GM23338 (cell line): ENCODE results near the gene ING4. TPM values are rescaled to one million over a fixed set of nuclear protein-coding genes. Genes with fewer than 3 reads are reported as not detected.

Experiments used
- ATAC-seq: fragments of 200-7000 bp; cut with Tn5 transposase; 3 replicates; pipeline ENCODE4 v1.9.1; 2020
- DNase-seq: peaks from one replicate; pipeline ENCODE4 v3.0.0-alpha.2; 2015; ENCODE audit warnings: low spot score
- H2AFZ ChIP-seq: fragments of 200-600 bp; sonication (generic); 2 replicates; pipeline ENCODE4 v1.8.0; 2016; ENCODE audit warnings: antibody characterized with exemption, mild to moderate bottlenecking, moderate library complexity
- H3F3A ChIP-seq: fragments of 200-600 bp; sonication (generic); replicated peaks from 2 replicates; pipeline ENCODE4 v1.8.0; 2017; ENCODE audit warnings: antibody characterized with exemption, mixed run types, low read depth
- H3K27ac ChIP-seq: fragments of 200-600 bp; sonication (generic); 2 replicates; pipeline ENCODE4 v1.6.1; 2016; ENCODE audit warnings: low read depth
- H3K27me3 ChIP-seq: fragments of 200-600 bp; sonication (generic); 2 replicates; pipeline ENCODE4 v1.8.0; 2016; ENCODE audit warnings: mild to moderate bottlenecking, mixed run types, moderate library complexity; ENCODE audit not compliant: insufficient read depth
- H3K36me3 ChIP-seq: fragments of 200-600 bp; sonication (generic); 2 replicates; pipeline ENCODE4 v1.8.0; 2016; ENCODE audit warnings: mild to moderate bottlenecking; ENCODE audit not compliant: insufficient read depth
- H3K4me1 ChIP-seq: fragments of 200-600 bp; sonication (generic); 2 replicates; pipeline ENCODE4 v1.8.0; 2016; ENCODE audit warnings: mild to moderate bottlenecking, moderate library complexity; ENCODE audit not compliant: insufficient read depth
- H3K4me2 ChIP-seq: fragments of 200-600 bp; sonication (generic); 2 replicates; pipeline ENCODE4 v1.7.1; 2017; ENCODE audit warnings: mixed run types
- H3K4me3 ChIP-seq: fragments of 200-600 bp; sonication (generic); 2 replicates; pipeline ENCODE4 v1.6.1; 2016; ENCODE audit warnings: mixed run types
- H3K79me2 ChIP-seq: fragments of 200-600 bp; sonication (generic); replicated peaks from 2 replicates; pipeline ENCODE4 v1.8.0; 2017; ENCODE audit warnings: mild to moderate bottlenecking; ENCODE audit not compliant: insufficient read depth
- H3K9me2 ChIP-seq: fragments of 200-600 bp; sonication (generic); 2 replicates; pipeline ENCODE4 v1.8.0; 2017; ENCODE audit not compliant: insufficient read depth
- H4K20me1 ChIP-seq: fragments of 200-600 bp; sonication (generic); replicated peaks from 2 replicates; pipeline ENCODE4 v1.8.0; 2017; ENCODE audit warnings: mild to moderate bottlenecking; ENCODE audit not compliant: insufficient read depth
- H3K27ac Mint-ChIP-seq: 2 replicates; pipeline ENCODE4 v1.8.0; 2020; ENCODE audit warnings: inconsistent platforms, mild to moderate bottlenecking, moderate library complexity, mixed read lengths
- H3K27me3 Mint-ChIP-seq: 3 replicates; pipeline ENCODE4 v1.8.0; 2022; ENCODE audit warnings: low read depth, mild to moderate bottlenecking, moderate library complexity, mixed read lengths, inconsistent platforms; ENCODE audit not compliant: insufficient read depth, poor library complexity
- H3K36me3 Mint-ChIP-seq: 3 replicates; pipeline ENCODE4 v1.8.0; 2021; ENCODE audit warnings: low read depth, mild to moderate bottlenecking, inconsistent platforms, moderate library complexity, mixed read lengths
- H3K4me1 Mint-ChIP-seq: 3 replicates; pipeline ENCODE4 v1.8.0; 2020; ENCODE audit warnings: mild to moderate bottlenecking, inconsistent platforms, mixed read lengths
- H3K4me3 Mint-ChIP-seq: 3 replicates; pipeline ENCODE4 v1.8.0; 2021; ENCODE audit warnings: moderate library complexity, mild to moderate bottlenecking, inconsistent platforms, mixed read lengths
- H3K9me3 Mint-ChIP-seq: 3 replicates; pipeline ENCODE4 v1.8.0; 2020; ENCODE audit warnings: moderate library complexity, mild to moderate bottlenecking, inconsistent platforms, mixed read lengths
- CREB1 ChIP-seq: fragments of 250-450 bp; sonication (Bioruptor Pico); IDR thresholded peaks from 2 replicates; pipeline ENCODE4 v1.5.0; 2020; ENCODE audit warnings: low read depth, mild to moderate bottlenecking, moderate library complexity
- EZH2 ChIP-seq: fragments of 200-600 bp; sonication (generic); IDR thresholded peaks from one replicate; pipeline ENCODE4 v1.8.0; 2017; ENCODE audit warnings: antibody characterized with exemption, mild to moderate bottlenecking, low read depth; ENCODE audit not compliant: unreplicated experiment
- EZH2phosphoT487 ChIP-seq: fragments of 200-600 bp; sonication (generic); IDR thresholded peaks from one replicate; pipeline ENCODE4 v1.8.1; 2018; ENCODE audit warnings: antibody characterized with exemption; ENCODE audit not compliant: unreplicated experiment
- JUNB ChIP-seq: IDR thresholded peaks from one replicate; pipeline ENCODE4 v1.6.1; 2016; ENCODE audit warnings: antibody characterized with exemption; ENCODE audit not compliant: unreplicated experiment
- NANOG ChIP-seq: IDR thresholded peaks from 2 replicates; pipeline ENCODE4 v1.6.1; 2016; ENCODE audit warnings: antibody characterized with exemption, borderline replicate concordance
- POLR2AphosphoS5 ChIP-seq: IDR thresholded peaks from 2 replicates; pipeline ENCODE4 v1.6.1; 2016; ENCODE audit warnings: antibody characterized with exemption, low read depth
- STAT1 ChIP-seq: IDR thresholded peaks from one replicate; pipeline ENCODE4 v1.6.1; 2016; ENCODE audit warnings: antibody characterized with exemption; ENCODE audit not compliant: unreplicated experiment
- ZNF114 ChIP-seq: fragments of 250-450 bp; sonication (Bioruptor Pico); IDR thresholded peaks from 2 replicates; pipeline ENCODE4 v1.5.0; 2020; ENCODE audit warnings: mild to moderate bottlenecking, moderate library complexity
- ZNF331 ChIP-seq: fragments of 250-450 bp; sonication (Bioruptor Pico); IDR thresholded peaks from 2 replicates; pipeline ENCODE4 v1.5.0; 2020; ENCODE audit warnings: low read depth, mild to moderate bottlenecking, moderate library complexity
- polyA plus RNA-seq: library from polyadenylated mRNA; unstranded; fragments of >200 nt; fragmentation: Nextera tagmentation; extraction: Ambion mirVana; gene quantifications from 2 replicates; pipeline ENCODE4 v1.2.1, GENCODE V29; 2016
- total RNA-seq: library from RNA; depleted of rRNA; stranded (reverse); fragments of >200 nt; shearing (Covaris generic); gene quantifications from 2 replicates; pipeline ENCODE4 v1.2.3, GENCODE V29; 2014
- TF ChIP-seq, protein P1 (sequence below): fragments of 250-450 bp; sonication (Bioruptor Pico); IDR thresholded peaks from 2 replicates; pipeline ENCODE4 v1.5.0; 2020; ENCODE audit warnings: mild to moderate bottlenecking, moderate library complexity
- TF ChIP-seq, protein P2 (sequence below), 2 experiments: fragments of 200-600 bp in 1 of 2; sonication (generic) in 1 of 2; conservative IDR thresholded peaks; 2 replicates each; pipeline versions ENCODE4 v1.5.1 to v1.6.1; 2016 to 2017; ENCODE audit warnings: antibody characterized with exemption in 2 of 2, low read depth in 2 of 2, mild to moderate bottlenecking in 2 of 2, moderate library complexity in 1 of 2
- TF ChIP-seq, protein P3 (sequence below): IDR thresholded peaks from one replicate; pipeline ENCODE4 v1.6.1; 2018; ENCODE audit warnings: antibody characterized with exemption; ENCODE audit not compliant: unreplicated experiment
- TF ChIP-seq, protein P4 (sequence below): IDR thresholded peaks from 2 replicates; pipeline ENCODE4 v1.6.1; 2016; ENCODE audit warnings: antibody characterized with exemption

ING4 gene
- total and polyA plus RNA-seq, 2 experiments from 2014 or later, result 22.0 to 29.6 TPM

DNA sequence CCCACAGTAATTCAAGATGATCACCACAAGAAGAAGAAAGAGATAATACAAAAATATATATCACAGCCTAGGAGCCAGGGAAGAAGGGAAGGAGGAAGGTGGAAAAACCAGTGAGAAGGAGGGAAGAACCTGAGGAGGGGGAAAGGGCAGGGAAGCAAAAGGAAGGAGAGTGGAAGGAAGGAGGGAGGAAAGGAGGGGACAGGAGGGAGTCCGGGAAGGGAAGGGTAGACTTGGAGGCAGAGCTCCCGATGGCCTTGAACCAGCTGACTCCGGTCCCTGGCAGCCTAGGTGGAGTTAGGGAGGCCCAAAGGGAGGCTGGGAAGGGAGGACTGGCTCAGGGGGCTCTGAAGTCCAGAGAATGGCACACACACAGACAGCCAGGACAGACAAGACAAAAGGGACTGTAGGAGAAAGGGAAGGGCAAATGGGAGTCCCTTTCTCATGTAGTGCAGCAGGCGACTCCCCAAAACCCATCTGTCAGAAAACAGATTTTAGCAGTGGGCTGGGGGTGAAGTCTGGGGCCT lies 31.0 kb upstream of the ING4 start:
- H3K27me3 Mint-ChIP-seq, result peaks cover 11% of the 10 kb centered on the region
- peaks cover 27% of the 10 kb centered on the region for H3K4me1 Mint-ChIP-seq
- Histone ChIP-seq H2AFZ (no peak overlapping the region), H3F3A (peaks cover 3% of the 10 kb centered on the region; the same call in 1 of the 2 replicates), H3K9me2 (no peaks in the 10 kb centered on the region), H3K79me2 (no peaks in the 10 kb centered on the region; the same call in 1 of the 2 replicates), H3K27ac (no peak overlapping the region), H3K4me3 (no peak overlapping the region), H3K4me1 (peaks cover 15% of the 10 kb centered on the region), H3K27me3 (peaks cover 3% of the 10 kb centered on the region; the same call in 1 of the 2 replicates), H3K36me3 (no peaks in the 10 kb centered on the region), H3K4me2 (no peak overlapping the region), H4K20me1 (no peaks in the 10 kb centered on the region)
- no peak overlapping the region for H3K4me3 Mint-ChIP-seq
- no peaks in the 10 kb centered on the region for H3K9me3 Mint-ChIP-seq
- no peak overlapping the region; the same call in 1 of the 2 replicates for H3K27ac Mint-ChIP-seq
- TF ChIP-seq EZH2 (no peak), EZH2phosphoT487 (no peak), JUNB (no peak), POLR2AphosphoS5 (no peak), STAT1 (no peak), ZNF114 (CRISPR knock-in tag) (no peak), ZNF331 (CRISPR knock-in tag) (no peak), NANOG (no peak), CREB1 (CRISPR knock-in tag) (no peak)
- TF ChIP-seq, protein P1, sequence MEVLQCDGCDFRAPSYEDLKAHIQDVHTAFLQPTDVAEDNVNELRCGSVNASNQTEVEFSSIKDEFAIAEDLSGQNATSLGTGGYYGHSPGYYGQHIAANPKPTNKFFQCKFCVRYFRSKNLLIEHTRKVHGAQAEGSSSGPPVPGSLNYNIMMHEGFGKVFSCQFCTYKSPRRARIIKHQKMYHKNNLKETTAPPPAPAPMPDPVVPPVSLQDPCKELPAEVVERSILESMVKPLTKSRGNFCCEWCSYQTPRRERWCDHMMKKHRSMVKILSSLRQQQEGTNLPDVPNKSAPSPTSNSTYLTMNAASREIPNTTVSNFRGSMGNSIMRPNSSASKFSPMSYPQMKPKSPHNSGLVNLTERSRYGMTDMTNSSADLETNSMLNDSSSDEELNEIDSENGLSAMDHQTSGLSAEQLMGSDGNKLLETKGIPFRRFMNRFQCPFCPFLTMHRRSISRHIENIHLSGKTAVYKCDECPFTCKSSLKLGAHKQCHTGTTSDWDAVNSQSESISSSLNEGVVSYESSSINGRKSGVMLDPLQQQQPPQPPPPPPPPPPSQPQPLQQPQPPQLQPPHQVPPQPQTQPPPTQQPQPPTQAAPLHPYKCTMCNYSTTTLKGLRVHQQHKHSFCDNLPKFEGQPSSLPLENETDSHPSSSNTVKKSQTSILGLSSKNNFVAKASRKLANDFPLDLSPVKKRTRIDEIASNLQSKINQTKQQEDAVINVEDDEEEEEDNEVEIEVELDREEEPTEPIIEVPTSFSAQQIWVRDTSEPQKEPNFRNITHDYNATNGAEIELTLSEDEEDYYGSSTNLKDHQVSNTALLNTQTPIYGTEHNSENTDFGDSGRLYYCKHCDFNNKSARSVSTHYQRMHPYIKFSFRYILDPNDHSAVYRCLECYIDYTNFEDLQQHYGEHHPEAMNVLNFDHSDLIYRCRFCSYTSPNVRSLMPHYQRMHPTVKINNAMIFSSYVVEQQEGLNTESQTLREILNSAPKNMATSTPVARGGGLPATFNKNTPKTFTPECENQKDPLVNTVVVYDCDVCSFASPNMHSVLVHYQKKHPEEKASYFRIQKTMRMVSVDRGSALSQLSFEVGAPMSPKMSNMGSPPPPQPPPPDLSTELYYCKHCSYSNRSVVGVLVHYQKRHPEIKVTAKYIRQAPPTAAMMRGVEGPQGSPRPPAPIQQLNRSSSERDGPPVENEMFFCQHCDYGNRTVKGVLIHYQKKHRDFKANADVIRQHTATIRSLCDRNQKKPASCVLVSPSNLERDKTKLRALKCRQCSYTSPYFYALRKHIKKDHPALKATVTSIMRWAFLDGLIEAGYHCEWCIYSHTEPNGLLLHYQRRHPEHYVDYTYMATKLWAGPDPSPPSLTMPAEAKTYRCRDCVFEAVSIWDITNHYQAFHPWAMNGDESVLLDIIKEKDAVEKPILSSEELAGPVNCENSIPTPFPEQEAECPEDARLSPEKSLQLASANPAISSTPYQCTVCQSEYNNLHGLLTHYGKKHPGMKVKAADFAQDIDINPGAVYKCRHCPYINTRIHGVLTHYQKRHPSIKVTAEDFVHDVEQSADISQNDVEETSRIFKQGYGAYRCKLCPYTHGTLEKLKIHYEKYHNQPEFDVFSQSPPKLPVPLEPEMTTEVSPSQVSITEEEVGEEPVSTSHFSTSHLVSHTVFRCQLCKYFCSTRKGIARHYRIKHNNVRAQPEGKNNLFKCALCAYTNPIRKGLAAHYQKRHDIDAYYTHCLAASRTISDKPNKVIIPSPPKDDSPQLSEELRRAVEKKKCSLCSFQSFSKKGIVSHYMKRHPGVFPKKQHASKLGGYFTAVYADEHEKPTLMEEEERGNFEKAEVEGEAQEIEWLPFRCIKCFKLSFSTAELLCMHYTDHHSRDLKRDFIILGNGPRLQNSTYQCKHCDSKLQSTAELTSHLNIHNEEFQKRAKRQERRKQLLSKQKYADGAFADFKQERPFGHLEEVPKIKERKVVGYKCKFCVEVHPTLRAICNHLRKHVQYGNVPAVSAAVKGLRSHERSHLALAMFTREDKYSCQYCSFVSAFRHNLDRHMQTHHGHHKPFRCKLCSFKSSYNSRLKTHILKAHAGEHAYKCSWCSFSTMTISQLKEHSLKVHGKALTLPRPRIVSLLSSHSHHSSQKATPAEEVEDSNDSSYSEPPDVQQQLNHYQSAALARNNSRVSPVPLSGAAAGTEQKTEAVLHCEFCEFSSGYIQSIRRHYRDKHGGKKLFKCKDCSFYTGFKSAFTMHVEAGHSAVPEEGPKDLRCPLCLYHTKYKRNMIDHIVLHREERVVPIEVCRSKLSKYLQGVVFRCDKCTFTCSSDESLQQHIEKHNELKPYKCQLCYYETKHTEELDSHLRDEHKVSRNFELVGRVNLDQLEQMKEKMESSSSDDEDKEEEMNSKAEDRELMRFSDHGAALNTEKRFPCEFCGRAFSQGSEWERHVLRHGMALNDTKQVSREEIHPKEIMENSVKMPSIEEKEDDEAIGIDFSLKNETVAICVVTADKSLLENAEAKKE (CRISPR knock-in tag), result no peak
- TF ChIP-seq, protein P2, sequence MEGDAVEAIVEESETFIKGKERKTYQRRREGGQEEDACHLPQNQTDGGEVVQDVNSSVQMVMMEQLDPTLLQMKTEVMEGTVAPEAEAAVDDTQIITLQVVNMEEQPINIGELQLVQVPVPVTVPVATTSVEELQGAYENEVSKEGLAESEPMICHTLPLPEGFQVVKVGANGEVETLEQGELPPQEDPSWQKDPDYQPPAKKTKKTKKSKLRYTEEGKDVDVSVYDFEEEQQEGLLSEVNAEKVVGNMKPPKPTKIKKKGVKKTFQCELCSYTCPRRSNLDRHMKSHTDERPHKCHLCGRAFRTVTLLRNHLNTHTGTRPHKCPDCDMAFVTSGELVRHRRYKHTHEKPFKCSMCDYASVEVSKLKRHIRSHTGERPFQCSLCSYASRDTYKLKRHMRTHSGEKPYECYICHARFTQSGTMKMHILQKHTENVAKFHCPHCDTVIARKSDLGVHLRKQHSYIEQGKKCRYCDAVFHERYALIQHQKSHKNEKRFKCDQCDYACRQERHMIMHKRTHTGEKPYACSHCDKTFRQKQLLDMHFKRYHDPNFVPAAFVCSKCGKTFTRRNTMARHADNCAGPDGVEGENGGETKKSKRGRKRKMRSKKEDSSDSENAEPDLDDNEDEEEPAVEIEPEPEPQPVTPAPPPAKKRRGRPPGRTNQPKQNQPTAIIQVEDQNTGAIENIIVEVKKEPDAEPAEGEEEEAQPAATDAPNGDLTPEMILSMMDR (conservative IDR thresholded peaks at IDR 0.05; ENCODE audit: low read depth in 2 of 2), result no peak
- TF ChIP-seq, protein P3, sequence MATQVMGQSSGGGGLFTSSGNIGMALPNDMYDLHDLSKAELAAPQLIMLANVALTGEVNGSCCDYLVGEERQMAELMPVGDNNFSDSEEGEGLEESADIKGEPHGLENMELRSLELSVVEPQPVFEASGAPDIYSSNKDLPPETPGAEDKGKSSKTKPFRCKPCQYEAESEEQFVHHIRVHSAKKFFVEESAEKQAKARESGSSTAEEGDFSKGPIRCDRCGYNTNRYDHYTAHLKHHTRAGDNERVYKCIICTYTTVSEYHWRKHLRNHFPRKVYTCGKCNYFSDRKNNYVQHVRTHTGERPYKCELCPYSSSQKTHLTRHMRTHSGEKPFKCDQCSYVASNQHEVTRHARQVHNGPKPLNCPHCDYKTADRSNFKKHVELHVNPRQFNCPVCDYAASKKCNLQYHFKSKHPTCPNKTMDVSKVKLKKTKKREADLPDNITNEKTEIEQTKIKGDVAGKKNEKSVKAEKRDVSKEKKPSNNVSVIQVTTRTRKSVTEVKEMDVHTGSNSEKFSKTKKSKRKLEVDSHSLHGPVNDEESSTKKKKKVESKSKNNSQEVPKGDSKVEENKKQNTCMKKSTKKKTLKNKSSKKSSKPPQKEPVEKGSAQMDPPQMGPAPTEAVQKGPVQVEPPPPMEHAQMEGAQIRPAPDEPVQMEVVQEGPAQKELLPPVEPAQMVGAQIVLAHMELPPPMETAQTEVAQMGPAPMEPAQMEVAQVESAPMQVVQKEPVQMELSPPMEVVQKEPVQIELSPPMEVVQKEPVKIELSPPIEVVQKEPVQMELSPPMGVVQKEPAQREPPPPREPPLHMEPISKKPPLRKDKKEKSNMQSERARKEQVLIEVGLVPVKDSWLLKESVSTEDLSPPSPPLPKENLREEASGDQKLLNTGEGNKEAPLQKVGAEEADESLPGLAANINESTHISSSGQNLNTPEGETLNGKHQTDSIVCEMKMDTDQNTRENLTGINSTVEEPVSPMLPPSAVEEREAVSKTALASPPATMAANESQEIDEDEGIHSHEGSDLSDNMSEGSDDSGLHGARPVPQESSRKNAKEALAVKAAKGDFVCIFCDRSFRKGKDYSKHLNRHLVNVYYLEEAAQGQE, result no peak
- TF ChIP-seq, protein P4, sequence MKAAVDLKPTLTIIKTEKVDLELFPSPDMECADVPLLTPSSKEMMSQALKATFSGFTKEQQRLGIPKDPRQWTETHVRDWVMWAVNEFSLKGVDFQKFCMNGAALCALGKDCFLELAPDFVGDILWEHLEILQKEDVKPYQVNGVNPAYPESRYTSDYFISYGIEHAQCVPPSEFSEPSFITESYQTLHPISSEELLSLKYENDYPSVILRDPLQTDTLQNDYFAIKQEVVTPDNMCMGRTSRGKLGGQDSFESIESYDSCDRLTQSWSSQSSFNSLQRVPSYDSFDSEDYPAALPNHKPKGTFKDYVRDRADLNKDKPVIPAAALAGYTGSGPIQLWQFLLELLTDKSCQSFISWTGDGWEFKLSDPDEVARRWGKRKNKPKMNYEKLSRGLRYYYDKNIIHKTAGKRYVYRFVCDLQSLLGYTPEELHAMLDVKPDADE, result no peak
- ATAC-seq (no peak), DNase-seq (no peak)
- peaks cover 6% of the 10 kb centered on the region; the same call in 2 of the 3 replicates for H3K36me3 Mint-ChIP-seq
